Measurements from ENCODE around the gene PTPRN2. TPM values are rescaled to one million over a fixed set of nuclear protein-coding genes. Genes with fewer than 3 reads are reported as not detected.

PTPRN2 gene
- total RNA-seq, 1 experiment from 2014 or later, result 2.1 TPM

GRCh38 chr7:157558061-157558460, 1029.6 kb downstream of the PTPRN2 start:
- ChIA-PET POLR2A (no interaction called here), CTCF (no interaction called here), RAD21 (ENCODE audit: low non-redundant PET in 1 of 2, low total read pairs in 2 of 2, uncharacterized antibody in 2 of 2, unreplicated experiment in 2 of 2) (no interaction called here)
- Histone ChIP-seq H3K27ac (ENCODE audit: low read depth, low read length) (no peak overlapping the region), H3K9ac (ENCODE audit: low read length) (no peak overlapping the region), H3K79me2 (ENCODE audit: insufficient read depth, low read length) (no peaks in the 10 kb centered on the region), H3K27me3 (ENCODE audit: insufficient read depth, low read length) (no peaks in the 10 kb centered on the region), H2AFZ (ENCODE audit: low read depth, low read length, poor library complexity, severe bottlenecking) (no peak overlapping the region), H3K4me1 (ENCODE audit: control insufficient read depth in 1 of 2, insufficient read depth in 2 of 2, low read length in 2 of 2) (no peaks in the 10 kb centered on the region), H3K9me3 (ENCODE audit: control insufficient read depth in 1 of 2, insufficient read depth in 1 of 2, low read depth in 1 of 2, low read length in 2 of 2) (no peaks in the 10 kb centered on the region), H3K36me3 (ENCODE audit: control insufficient read depth in 1 of 2, insufficient read depth in 2 of 2, low read length in 2 of 2) (no peaks in the 10 kb centered on the region), H3K4me2 (ENCODE audit: low read length) (no peak overlapping the region), H3K9me2 (ENCODE audit: insufficient read depth) (no peaks in the 10 kb centered on the region), H4K20me1 (ENCODE audit: insufficient read depth) (no peaks in the 10 kb centered on the region), H3K4me3 (replicated peaks in 1 of 2; ENCODE audit: low read depth in 1 of 2, low read length in 2 of 2) (no peak overlapping the region)
- ATAC-seq, result no peak
- intact Hi-C loops (cut with micrococcal nuclease), result no loop called here
- TF ChIP-seq TCF7L2 (IDR thresholded peaks at IDR 0.05; ENCODE audit: borderline replicate concordance, extremely low read depth, insufficient read depth, insufficient read length), result no peak
- no peak for TF ChIP-seq POLR2AphosphoS5 (IDR thresholded peaks at IDR 0.05; ENCODE audit: low read depth, low read length)
- no peak for TF ChIP-seq ZFX (IDR thresholded peaks at IDR 0.05)
- TF ChIP-seq, protein P1, sequence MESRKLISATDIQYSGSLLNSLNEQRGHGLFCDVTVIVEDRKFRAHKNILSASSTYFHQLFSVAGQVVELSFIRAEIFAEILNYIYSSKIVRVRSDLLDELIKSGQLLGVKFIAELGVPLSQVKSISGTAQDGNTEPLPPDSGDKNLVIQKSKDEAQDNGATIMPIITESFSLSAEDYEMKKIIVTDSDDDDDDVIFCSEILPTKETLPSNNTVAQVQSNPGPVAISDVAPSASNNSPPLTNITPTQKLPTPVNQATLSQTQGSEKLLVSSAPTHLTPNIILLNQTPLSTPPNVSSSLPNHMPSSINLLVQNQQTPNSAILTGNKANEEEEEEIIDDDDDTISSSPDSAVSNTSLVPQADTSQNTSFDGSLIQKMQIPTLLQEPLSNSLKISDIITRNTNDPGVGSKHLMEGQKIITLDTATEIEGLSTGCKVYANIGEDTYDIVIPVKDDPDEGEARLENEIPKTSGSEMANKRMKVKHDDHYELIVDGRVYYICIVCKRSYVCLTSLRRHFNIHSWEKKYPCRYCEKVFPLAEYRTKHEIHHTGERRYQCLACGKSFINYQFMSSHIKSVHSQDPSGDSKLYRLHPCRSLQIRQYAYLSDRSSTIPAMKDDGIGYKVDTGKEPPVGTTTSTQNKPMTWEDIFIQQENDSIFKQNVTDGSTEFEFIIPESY (IDR thresholded peaks at IDR 0.05; ENCODE audit: extremely low read depth, insufficient replicate concordance, low read length), result no peak
- TF ChIP-seq CBX3 (IDR thresholded peaks at IDR 0.05; ENCODE audit: low read depth), result no peak
- no peak for TF ChIP-seq EZH2phosphoT487 (IDR thresholded peaks at IDR 0.05; ENCODE audit: borderline replicate concordance)
- no TSS peak for BruUV-seq (replicated peaks)
- no peak for DNase-seq (ENCODE audit: low read depth, low spot score)

- Histone ChIP-seq H3K9me3 (ENCODE audit: control insufficient read depth in 1 of 2, insufficient read depth in 1 of 2, low read depth in 1 of 2, low read length in 2 of 2) (no peaks in the 10 kb centered on the region), H3K27ac (ENCODE audit: low read depth, low read length) (no peak overlapping the region), H3K4me1 (ENCODE audit: control insufficient read depth in 1 of 2, insufficient read depth in 2 of 2, low read length in 2 of 2) (no peaks in the 10 kb centered on the region), H3K27me3 (ENCODE audit: insufficient read depth, low read length) (no peaks in the 10 kb centered on the region), H2AFZ (ENCODE audit: low read depth, low read length, poor library complexity, severe bottlenecking) (no peak overlapping the region), H3K4me2 (ENCODE audit: low read length) (no peak overlapping the region), H4K20me1 (ENCODE audit: insufficient read depth) (no peaks in the 10 kb centered on the region), H3K9me2 (ENCODE audit: insufficient read depth) (no peaks in the 10 kb centered on the region), H3K4me3 (replicated peaks in 1 of 2; ENCODE audit: low read depth in 1 of 2, low read length in 2 of 2) (no peak overlapping the region), H3K36me3 (ENCODE audit: control insufficient read depth in 1 of 2, insufficient read depth in 2 of 2, low read length in 2 of 2) (no peaks in the 10 kb centered on the region), H3K79me2 (ENCODE audit: insufficient read depth, low read length) (no peaks in the 10 kb centered on the region), H3K9ac (ENCODE audit: low read length) (no peak overlapping the region)
- no TSS peak for BruUV-seq (replicated peaks)
- ATAC-seq (no peak), DNase-seq (ENCODE audit: low read depth, low spot score) (no peak)
- RAD21 ChIA-PET (ENCODE audit: low non-redundant PET in 1 of 2, low total read pairs in 2 of 2, uncharacterized antibody in 2 of 2, unreplicated experiment in 2 of 2), result no interaction called here
- TF ChIP-seq EZH2 (IDR thresholded peaks at IDR 0.05) (no peak), RAD21 (IDR thresholded peaks at IDR 0.05; ENCODE audit: low read depth) (no peak), TCF7L2 (IDR thresholded peaks at IDR 0.05; ENCODE audit: borderline replicate concordance, extremely low read depth, insufficient read depth, insufficient read length) (no peak), POLR2AphosphoS5 (IDR thresholded peaks at IDR 0.05; ENCODE audit: low read depth, low read length) (no peak), JUND (IDR thresholded peaks at IDR 0.05) (no peak)
- TF ChIP-seq, protein P1 (IDR thresholded peaks at IDR 0.05; ENCODE audit: extremely low read depth, insufficient replicate concordance, low read length), result no peak
- CTCF ChIA-PET, result no interaction called here
- intact Hi-C loops (cut with micrococcal nuclease), result no loop called here
- POLR2A ChIA-PET, result no interaction called here
Observed at GRCh38 chr7:157557263-157557662, 1030.4 kb downstream of the PTPRN2 start.
